HG02973 (cell line): ENCODE data around the gene APRT.

Source experiments
- ATAC-seq: cut with Tn5 transposase; IDR thresholded peaks from one replicate; pipeline ENCODE4 v1.9.1; 2021; ENCODE audit warnings: moderate library complexity; ENCODE audit not compliant: unreplicated experiment

The APRT gene, protein sequence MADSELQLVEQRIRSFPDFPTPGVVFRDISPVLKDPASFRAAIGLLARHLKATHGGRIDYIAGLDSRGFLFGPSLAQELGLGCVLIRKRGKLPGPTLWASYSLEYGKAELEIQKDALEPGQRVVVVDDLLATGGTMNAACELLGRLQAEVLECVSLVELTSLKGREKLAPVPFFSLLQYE

DNA sequence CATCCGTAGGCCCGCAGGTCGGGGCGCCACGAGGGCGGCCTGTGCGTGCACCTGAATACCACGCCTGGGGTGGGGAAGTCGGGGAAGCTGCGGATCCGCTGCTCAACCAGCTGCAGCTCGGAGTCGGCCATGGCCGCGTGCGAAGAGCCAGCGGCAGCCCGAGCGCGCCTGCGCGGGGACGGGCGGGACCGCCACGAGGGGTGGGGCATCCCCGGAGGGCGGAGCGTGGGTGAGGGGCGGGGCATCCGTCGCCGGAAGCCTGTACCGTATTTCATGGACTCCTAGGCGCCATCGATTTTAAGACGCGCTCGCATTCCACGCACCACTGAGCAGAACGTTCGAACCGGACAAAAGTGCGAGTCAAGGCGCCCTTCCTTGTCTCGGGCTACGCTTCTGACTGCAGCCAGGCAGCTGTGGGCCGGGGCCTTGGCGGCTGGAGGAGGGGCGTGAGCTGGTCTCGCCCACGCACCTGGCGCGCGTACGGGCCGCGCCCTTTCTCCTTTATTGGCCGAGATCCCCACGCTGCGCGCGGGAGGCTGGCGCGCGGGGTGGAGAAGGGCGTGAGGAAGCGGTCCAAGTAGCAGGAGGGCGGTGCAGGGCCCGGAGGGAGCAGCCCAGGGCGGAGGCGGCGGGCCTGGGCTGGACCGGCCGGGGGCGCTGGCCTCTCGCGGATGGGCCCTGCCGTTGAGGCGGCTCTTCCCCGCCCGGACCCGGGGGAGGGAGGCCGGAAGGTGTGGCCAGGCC is at the start of gene APRT:
APRT (minus strand) TSS at position 160 of the 744 bp plus-strand sequence; CDS start at position 131, 29 bp downstream.
- peak; percentile 60 for ATAC-seq

- ATAC-seq: no peak
Observed at GRCh38 chr16:88861359-88861758, 49.6 kb upstream of the APRT start.

DNA sequence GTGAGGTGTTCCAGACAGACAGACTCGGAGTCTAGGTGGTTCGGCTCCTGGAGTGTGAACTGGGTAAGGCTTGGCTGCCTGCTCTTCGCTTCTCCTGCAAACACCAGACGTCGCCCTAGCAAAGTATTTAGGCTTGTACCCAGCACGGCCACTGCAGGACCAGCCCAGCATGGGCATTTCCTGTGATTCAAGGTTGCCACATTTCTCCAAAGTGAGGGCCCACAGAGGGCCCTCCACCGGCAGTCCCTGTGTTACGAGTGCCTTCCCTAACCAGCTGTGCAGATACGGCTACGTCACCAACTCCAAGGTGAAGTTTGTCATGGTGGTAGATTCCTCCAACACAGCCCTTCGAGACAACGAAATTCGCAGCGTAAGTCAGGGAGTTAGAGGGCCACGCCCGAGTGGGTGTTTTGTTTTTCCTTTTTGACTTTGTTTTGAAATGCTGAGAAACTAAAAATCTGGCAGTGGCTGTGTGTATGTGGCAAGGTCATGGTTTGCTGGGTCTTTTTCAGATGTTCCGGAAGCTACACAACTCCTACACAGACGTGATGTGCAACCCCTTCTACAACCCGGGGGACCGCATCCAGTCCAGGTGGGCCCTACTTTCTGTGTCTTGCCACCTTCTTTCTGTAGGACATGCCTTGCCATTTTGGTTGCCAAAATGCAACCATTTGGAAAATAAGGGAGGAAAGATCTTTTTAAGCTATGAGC is 47.8 kb upstream of the APRT start:
- no peak for ATAC-seq

DNA sequence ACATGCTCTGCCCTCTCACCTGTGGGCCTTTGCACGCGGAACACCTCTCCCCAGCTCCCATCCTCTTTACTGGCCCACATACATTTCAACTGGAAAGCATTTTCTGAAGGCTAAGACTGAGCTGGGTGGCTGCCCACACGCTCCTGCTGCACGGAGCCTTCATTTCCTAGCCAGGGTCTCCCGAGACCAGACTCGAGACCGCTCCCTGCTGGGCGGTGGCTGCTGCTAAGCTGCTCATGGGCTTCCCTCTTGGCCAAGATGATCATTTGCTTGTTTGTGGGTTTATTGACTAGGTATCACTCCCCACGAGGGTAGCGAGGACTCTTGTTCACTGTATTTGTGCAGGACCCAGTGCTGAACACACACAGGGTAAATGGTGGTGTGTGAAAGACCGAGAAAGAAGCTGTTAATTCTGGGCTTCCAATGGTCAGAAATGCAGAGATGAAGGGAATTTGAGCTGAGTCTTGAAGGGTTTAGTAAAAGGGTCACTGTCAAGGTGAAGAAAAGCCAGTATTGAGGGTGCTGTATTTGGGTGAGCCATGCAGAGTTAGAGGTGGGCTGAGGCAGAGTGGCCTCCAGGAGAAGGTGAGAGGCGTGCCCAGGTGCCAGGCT is 46.1 kb upstream of the APRT start:
- ATAC-seq: peak; percentile 38

DNA sequence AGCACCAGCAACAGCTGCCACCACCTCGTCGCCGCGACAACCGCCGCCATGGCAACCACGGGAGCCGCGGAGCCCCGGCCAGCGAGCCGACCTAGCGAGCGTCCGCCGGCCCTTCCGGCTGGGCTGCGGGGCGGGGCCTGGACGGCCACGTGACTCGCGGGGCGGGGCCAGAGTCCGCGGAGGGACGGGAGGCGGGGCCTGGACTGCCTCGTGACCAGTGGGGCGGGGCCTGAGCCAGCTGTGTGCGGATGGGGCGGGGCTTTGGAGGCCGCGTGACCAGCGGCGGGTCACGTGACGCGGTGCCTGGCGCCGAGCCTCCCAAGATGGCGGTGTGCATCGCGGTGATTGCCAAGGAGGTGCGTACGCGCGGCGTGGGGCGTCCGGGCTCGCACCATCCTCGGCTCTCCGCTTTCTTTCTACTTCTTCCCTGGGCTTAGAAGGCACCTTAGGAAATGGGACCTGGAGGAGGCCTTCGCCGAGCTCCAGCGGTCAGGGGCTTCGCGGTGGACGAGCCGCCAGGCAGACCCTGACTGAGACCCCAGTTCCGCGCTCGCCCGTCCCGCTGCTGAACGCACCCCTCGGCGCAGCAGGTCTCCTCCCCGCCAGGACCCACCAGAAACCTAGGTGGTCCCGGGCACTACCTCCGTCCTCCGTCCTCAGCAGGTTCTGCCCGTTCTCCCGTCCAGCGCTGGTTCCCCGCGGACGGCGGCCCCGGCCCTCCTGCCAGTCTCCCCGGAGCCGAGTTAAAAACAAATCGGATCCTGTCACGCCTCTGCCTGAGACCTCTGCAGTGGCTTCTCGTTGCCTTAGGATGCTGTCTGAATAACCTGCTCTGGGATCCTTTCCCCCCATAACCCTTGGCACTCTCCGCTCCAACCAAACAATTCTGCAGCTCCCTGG is 45.4 kb upstream of the APRT start, which contains the start of the genes GALNS and TRAPPC2L:
GALNS (minus strand) TSS at position 120 of the 900 bp plus-strand sequence; CDS start at position 50, 70 bp downstream.
TRAPPC2L (plus strand) TSS at position 300 of the 900 bp plus-strand sequence; CDS start at position 324, 24 bp downstream.
- peak; percentile 65 for ATAC-seq

- no peak for ATAC-seq
Observed at GRCh38 chr16:88856122-88856827, 44.5 kb upstream of the APRT start.

GRCh38 chr16:88855736-88856121 is 44.0 kb upstream of the APRT start:
- ATAC-seq: no peak

DNA sequence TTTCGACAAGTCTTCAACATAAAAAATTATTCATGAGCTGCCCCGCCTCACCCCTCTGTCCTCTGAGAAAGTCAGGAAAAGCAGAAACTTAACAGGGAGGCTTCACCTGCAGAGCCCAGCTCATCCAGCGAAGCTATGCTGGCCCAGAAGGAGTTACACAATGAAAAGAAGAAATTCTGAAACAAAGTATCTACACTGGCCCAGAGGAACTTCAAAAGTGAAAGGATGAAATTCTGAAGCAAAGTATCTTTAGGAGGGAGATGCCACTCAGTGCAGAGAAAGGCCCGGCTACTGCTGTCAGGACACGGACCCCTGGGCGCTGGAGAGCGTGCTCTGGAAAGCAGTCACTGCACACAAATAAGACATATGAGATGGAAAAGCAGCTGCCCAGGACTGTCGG is 43.4 kb upstream of the APRT start:
- no peak for ATAC-seq

- no peak for ATAC-seq
Observed at GRCh38 chr16:88854306-88855111, 42.8 kb upstream of the APRT start.

DNA sequence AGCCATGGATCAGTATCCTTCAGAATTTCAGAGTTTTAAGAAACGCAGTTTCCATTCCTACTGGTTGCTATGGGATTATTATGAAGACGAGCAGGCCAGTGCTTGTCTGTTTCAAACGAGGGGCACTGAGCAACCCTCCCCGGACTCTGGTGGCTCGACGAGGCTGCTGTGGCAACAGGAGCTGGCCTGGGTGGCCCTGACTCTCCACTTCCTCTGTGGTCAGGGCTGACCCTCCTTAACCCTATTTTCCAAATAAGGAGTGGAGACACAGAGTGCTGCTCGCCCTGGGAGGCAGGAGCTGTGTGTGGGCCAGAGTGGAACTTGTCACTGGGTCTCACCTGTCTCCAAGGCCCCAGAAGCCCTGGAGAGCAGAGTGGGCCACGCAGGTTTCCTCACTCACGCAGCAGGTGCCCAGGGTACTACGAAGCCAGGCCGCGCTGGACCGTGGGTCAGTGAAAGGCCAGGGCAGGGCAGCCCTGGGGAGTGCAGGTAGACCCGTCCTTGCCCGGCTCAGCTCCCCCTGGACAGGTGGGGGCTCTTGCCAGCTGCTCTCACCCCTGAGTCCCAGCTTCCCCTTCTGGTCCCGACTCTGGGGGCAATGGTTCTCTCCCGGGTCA is 41.7 kb upstream of the APRT start:
- no peak for ATAC-seq

DNA sequence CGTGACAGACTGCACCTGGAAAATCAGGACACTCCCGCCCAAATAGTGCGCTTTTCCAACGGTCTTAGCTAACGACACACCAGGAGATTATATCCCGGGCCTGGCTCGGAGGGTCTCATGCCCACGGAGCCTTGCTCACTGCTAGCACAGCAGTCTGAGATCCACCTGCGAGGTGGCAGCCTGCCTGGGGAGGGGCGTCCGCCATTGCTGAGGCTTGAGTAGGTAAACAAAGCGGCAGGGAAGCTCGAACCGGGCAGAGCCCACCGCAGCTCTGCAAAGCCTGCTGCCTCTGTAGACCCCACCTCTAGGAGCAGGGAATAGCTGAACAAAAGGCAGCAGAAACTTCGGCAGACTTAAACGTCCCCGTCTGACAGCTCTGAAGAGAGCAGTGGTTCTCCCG is 39.9 kb upstream of the APRT start:
- ATAC-seq: no peak

DNA sequence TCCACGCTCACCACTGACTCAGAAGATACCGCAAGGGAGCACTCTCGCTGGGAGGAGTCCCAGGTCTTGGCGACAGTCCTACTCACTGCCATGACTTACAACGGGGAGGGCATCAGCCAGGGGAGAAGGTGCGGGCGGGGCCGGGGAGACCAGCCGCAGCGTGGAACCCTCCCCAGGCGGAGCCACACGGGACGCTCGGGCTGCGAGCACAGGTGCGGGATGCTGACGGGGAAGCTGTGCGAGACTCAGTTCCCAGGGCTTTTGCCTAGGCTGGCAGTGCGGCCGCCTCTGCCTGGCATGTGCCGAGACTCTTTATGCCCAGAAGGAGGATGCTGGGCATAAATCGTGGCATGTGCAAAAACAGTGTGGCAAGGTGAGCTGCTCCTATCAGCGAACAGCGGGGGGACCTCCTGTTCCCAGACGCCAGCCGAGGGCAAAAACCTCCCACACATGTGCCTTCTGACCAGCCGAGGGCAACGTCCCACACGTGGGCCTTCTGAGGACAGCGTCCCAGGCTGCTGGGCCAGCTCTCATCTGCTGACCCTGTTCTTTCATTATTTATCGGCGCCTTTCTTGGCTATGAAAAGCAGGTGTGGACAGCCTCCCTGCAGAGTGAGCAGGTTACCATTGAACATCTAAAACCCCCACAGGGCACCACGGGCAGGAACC is 38.9 kb upstream of the APRT start:
- ATAC-seq: no peak

DNA sequence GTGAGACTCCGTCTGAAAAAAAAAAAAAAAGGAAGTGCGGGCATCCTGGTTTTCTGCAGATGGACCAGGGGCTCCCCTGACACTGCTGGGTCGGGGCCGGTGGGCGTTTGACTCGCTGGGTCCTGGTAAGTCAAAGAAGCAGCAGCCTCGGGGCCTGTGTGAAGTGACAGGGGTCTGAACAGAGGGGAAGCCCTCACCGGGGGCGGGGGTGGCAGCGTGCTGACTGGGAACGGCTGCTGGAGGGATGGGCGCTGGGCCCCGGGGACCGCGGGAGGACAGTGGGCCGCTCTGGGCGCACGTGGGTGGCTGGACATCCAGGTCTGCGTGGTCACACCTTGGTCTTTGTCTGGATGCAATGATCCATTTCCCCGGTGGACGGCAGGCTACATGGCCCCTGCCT is 36.8 kb upstream of the APRT start:
- no peak for ATAC-seq

DNA sequence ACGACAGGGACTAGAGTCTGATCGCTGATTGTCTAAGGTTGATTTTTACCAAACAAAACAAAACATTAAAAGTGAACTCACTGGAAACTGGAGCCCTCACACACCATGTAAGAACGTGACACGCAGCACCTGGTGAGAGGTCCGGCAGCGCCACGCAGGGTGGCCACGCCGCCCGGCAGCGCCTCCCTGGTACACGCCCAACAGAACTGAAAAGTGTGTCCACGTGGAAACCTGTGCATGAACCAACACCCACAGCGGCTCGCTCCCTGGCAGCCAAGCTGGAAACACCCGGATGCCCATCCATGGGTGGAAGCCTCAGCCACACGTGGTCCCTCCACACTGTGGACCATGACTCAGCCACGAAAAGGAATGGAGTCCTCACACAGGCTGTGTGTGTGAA is 35.9 kb upstream of the APRT start:
- ATAC-seq: no peak

- ATAC-seq: no peak
Observed at GRCh38 chr16:88846088-88846487, 34.4 kb upstream of the APRT start.

- no peak for ATAC-seq
Observed at GRCh38 chr16:88844419-88845036, 32.8 kb upstream of the APRT start.

DNA sequence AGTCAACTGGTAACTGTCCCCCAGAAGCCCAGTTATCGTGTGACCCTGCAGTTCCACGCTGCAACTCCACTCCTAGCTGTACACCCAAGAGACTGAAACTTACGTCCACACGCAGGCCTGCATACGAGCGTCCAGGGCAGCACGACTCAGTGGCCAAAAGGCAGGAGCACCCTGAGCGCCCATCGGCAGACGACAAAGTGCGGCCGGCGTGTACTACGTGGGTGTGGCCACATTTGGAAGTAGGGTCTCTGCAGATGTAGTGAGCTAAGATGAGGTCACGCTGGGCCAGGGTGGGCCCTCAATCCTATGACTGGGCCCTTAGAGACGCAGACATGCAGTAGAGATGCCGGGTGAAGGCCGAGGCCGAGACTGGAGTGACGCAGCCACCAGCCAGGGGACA is 31.5 kb upstream of the APRT start:
- no peak for ATAC-seq

GRCh38 chr16:88842806-88843205 is 31.1 kb upstream of the APRT start:
- ATAC-seq: no peak
